ENCODE measurements around the gene STAG1.

DNA sequence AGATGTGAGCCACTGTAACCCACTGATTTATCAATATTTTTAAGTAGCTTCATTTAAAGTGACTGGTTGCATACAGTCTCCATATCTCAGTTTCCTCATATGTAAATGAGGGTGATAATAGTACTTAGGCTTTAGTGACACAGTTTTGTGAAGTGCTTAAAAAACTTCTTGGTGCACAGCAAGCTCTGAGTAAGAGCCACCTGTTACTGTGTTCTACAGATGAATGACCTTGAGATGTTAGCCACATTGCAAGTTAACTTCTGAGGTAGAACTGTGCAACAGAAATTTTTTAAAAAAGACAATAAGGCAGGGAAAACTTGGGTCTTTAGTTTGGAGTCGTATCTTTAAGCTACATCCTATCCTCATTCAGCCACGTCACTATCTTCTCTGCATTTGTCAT lies 458.9 kb downstream of the STAG1 start:
- TF ChIP-seq, protein P1, sequence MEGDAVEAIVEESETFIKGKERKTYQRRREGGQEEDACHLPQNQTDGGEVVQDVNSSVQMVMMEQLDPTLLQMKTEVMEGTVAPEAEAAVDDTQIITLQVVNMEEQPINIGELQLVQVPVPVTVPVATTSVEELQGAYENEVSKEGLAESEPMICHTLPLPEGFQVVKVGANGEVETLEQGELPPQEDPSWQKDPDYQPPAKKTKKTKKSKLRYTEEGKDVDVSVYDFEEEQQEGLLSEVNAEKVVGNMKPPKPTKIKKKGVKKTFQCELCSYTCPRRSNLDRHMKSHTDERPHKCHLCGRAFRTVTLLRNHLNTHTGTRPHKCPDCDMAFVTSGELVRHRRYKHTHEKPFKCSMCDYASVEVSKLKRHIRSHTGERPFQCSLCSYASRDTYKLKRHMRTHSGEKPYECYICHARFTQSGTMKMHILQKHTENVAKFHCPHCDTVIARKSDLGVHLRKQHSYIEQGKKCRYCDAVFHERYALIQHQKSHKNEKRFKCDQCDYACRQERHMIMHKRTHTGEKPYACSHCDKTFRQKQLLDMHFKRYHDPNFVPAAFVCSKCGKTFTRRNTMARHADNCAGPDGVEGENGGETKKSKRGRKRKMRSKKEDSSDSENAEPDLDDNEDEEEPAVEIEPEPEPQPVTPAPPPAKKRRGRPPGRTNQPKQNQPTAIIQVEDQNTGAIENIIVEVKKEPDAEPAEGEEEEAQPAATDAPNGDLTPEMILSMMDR (IDR thresholded peaks at IDR 0.05; ENCODE audit: insufficient read depth, low read length, poor library complexity, severe bottlenecking), result no peak
- TF ChIP-seq EZH2phosphoT487 (conservative IDR thresholded peaks at IDR 0.05; ENCODE audit: low read length), result no peak

Measured in SU-DHL-6 (cell line).